Gastrocnemius medialis (tissue), 4 donors: Measurements from ENCODE around the gene DIPK1B.

Experiments
- POLR2A ChIP-seq, 2 donors: fragments of 450-650 bp; IDR thresholded peaks; one replicate each; pipeline ENCODE4 v1.6.1; 2017; ENCODE audit warnings: antibody characterized with exemption in 2 of 2, mild to moderate bottlenecking in 2 of 2, moderate library complexity in 2 of 2
- TF ChIP-seq, protein P1 (sequence below), 5 experiments: fragments of 450-650 bp in 3 of 5; fragments of 200-600 bp in 2 of 5; sonication (generic) in 2 of 5; IDR thresholded peaks in 4 of 5; conservative IDR thresholded peaks in 1 of 5; 1 replicate in 4 of 5; 2 replicates in 1 of 5; pipeline ENCODE4 v1.5.1; 2016 to 2019; ENCODE audit warnings: antibody characterized with exemption in 5 of 5, mild to moderate bottlenecking in 3 of 5, moderate library complexity in 3 of 5

DNA sequence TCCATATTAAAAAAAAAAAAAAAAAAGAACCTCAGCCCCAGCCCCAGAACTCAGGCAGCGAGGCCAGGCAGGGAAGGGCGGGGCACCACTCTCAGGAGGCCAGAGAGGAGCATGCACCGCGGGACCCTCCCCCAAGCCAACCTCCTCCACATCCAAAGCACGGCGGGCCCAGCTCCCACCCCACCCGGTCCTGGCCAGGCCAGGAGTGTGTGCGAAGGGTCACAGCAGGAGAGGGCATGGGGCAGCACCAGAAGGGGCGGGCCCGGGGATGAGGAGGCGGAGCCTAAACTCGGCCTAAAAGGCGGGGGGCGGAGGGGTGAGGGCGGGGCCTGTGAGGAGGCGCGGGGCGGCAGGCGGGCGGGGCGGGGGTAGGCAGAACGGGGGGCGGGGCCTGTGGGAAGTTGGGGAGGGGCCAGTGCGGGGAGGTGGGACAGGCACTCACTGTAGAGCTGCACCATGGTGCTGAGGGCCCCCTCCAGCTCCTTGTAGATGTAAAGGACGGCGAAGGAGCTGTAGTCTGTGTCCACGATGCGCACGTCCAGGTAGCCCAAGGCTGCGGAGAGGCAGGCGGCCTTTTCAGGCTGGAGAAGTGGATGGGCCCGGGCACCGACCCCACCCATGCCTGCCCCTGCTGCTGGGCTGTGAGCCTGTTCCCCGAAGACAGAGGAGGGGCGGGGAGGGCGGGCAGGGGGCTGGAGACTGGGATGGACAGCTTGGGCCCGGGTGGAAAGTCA lies 50.7 kb downstream of the DIPK1B start:
- TF ChIP-seq, protein P1, sequence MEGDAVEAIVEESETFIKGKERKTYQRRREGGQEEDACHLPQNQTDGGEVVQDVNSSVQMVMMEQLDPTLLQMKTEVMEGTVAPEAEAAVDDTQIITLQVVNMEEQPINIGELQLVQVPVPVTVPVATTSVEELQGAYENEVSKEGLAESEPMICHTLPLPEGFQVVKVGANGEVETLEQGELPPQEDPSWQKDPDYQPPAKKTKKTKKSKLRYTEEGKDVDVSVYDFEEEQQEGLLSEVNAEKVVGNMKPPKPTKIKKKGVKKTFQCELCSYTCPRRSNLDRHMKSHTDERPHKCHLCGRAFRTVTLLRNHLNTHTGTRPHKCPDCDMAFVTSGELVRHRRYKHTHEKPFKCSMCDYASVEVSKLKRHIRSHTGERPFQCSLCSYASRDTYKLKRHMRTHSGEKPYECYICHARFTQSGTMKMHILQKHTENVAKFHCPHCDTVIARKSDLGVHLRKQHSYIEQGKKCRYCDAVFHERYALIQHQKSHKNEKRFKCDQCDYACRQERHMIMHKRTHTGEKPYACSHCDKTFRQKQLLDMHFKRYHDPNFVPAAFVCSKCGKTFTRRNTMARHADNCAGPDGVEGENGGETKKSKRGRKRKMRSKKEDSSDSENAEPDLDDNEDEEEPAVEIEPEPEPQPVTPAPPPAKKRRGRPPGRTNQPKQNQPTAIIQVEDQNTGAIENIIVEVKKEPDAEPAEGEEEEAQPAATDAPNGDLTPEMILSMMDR (IDR thresholded peaks at IDR 0.05 in 4 of 5, conservative IDR thresholded peaks at IDR 0.05 in 1 of 5): no peak
- no peak for TF ChIP-seq POLR2A (IDR thresholded peaks at IDR 0.05)
